ENCODE results near the gene PLPPR4. TPM values are rescaled to one million over a fixed set of nuclear protein-coding genes. Genes with fewer than 3 reads are reported as not detected.

The PLPPR4 gene
- total and polyA plus RNA-seq, 2 experiments from 2014 or later, result 0.99 to 2.3 TPM

DNA sequence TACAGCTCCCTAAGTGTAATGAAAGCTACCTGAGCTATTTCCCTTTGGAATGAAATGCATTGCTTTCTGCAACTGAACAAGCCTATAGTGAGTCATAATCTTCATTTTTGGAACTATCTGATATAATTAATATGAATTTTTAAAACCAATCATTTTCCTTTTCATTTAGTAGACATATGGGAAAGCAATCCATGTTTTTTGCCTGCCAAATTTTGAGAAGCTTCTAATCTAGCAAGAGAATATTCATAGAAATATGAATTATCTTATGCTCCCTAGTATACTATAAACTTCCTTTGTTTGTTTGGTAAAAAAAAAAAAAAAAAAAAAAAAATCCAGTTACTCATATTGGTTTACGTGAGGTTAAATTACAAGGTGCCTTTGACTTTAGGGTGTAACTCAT lies 68.3 kb downstream of the PLPPR4 start:
- no peaks in the 10 kb centered on the region for H4K20me1 ChIP-seq (replicated peaks; ENCODE audit: insufficient read depth)
- H3K27ac ChIP-seq (ENCODE audit: low read depth), result no peak overlapping the region
- peaks cover 2% of the 10 kb centered on the region for H3K27me3 Mint-ChIP-seq (ENCODE audit: insufficient read depth, low read depth, poor library complexity)
- H3K4me1 Mint-ChIP-seq, result peaks cover 25% of the 10 kb centered on the region
- no peaks in the 10 kb centered on the region for H3K27me3 ChIP-seq (ENCODE audit: insufficient read depth)
- no peak overlapping the region for H2AFZ ChIP-seq
- ATAC-seq (no peak), DNase-seq (ENCODE audit: low spot score) (no peak)
- no peaks in the 10 kb centered on the region for H3K36me3 ChIP-seq (ENCODE audit: insufficient read depth)
- H3K4me1 ChIP-seq (ENCODE audit: insufficient read depth), result peaks cover 21% of the 10 kb centered on the region
- H3K9me3 Mint-ChIP-seq, result no peaks in the 10 kb centered on the region
- H3K27ac Mint-ChIP-seq, result no peak overlapping the region
- no peak overlapping the region for H3K4me3 ChIP-seq
- TF ChIP-seq STAT1 (IDR thresholded peaks at IDR 0.05; ENCODE audit: unreplicated experiment) (no peak), CREB1 (CRISPR knock-in tag; IDR thresholded peaks at IDR 0.05; ENCODE audit: low read depth) (no peak), NANOG (IDR thresholded peaks at IDR 0.05; ENCODE audit: borderline replicate concordance) (no peak), POLR2AphosphoS5 (IDR thresholded peaks at IDR 0.05; ENCODE audit: low read depth) (no peak), EZH2phosphoT487 (IDR thresholded peaks at IDR 0.05; ENCODE audit: unreplicated experiment) (no peak), ZNF114 (CRISPR knock-in tag; IDR thresholded peaks at IDR 0.05) (no peak), EZH2 (IDR thresholded peaks at IDR 0.05; ENCODE audit: low read depth, unreplicated experiment) (no peak), JUNB (IDR thresholded peaks at IDR 0.05; ENCODE audit: unreplicated experiment) (no peak), ZNF331 (CRISPR knock-in tag; IDR thresholded peaks at IDR 0.05; ENCODE audit: low read depth) (no peak)
- TF ChIP-seq, protein P1, sequence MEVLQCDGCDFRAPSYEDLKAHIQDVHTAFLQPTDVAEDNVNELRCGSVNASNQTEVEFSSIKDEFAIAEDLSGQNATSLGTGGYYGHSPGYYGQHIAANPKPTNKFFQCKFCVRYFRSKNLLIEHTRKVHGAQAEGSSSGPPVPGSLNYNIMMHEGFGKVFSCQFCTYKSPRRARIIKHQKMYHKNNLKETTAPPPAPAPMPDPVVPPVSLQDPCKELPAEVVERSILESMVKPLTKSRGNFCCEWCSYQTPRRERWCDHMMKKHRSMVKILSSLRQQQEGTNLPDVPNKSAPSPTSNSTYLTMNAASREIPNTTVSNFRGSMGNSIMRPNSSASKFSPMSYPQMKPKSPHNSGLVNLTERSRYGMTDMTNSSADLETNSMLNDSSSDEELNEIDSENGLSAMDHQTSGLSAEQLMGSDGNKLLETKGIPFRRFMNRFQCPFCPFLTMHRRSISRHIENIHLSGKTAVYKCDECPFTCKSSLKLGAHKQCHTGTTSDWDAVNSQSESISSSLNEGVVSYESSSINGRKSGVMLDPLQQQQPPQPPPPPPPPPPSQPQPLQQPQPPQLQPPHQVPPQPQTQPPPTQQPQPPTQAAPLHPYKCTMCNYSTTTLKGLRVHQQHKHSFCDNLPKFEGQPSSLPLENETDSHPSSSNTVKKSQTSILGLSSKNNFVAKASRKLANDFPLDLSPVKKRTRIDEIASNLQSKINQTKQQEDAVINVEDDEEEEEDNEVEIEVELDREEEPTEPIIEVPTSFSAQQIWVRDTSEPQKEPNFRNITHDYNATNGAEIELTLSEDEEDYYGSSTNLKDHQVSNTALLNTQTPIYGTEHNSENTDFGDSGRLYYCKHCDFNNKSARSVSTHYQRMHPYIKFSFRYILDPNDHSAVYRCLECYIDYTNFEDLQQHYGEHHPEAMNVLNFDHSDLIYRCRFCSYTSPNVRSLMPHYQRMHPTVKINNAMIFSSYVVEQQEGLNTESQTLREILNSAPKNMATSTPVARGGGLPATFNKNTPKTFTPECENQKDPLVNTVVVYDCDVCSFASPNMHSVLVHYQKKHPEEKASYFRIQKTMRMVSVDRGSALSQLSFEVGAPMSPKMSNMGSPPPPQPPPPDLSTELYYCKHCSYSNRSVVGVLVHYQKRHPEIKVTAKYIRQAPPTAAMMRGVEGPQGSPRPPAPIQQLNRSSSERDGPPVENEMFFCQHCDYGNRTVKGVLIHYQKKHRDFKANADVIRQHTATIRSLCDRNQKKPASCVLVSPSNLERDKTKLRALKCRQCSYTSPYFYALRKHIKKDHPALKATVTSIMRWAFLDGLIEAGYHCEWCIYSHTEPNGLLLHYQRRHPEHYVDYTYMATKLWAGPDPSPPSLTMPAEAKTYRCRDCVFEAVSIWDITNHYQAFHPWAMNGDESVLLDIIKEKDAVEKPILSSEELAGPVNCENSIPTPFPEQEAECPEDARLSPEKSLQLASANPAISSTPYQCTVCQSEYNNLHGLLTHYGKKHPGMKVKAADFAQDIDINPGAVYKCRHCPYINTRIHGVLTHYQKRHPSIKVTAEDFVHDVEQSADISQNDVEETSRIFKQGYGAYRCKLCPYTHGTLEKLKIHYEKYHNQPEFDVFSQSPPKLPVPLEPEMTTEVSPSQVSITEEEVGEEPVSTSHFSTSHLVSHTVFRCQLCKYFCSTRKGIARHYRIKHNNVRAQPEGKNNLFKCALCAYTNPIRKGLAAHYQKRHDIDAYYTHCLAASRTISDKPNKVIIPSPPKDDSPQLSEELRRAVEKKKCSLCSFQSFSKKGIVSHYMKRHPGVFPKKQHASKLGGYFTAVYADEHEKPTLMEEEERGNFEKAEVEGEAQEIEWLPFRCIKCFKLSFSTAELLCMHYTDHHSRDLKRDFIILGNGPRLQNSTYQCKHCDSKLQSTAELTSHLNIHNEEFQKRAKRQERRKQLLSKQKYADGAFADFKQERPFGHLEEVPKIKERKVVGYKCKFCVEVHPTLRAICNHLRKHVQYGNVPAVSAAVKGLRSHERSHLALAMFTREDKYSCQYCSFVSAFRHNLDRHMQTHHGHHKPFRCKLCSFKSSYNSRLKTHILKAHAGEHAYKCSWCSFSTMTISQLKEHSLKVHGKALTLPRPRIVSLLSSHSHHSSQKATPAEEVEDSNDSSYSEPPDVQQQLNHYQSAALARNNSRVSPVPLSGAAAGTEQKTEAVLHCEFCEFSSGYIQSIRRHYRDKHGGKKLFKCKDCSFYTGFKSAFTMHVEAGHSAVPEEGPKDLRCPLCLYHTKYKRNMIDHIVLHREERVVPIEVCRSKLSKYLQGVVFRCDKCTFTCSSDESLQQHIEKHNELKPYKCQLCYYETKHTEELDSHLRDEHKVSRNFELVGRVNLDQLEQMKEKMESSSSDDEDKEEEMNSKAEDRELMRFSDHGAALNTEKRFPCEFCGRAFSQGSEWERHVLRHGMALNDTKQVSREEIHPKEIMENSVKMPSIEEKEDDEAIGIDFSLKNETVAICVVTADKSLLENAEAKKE (CRISPR knock-in tag; IDR thresholded peaks at IDR 0.05), result no peak
- TF ChIP-seq, protein P2, sequence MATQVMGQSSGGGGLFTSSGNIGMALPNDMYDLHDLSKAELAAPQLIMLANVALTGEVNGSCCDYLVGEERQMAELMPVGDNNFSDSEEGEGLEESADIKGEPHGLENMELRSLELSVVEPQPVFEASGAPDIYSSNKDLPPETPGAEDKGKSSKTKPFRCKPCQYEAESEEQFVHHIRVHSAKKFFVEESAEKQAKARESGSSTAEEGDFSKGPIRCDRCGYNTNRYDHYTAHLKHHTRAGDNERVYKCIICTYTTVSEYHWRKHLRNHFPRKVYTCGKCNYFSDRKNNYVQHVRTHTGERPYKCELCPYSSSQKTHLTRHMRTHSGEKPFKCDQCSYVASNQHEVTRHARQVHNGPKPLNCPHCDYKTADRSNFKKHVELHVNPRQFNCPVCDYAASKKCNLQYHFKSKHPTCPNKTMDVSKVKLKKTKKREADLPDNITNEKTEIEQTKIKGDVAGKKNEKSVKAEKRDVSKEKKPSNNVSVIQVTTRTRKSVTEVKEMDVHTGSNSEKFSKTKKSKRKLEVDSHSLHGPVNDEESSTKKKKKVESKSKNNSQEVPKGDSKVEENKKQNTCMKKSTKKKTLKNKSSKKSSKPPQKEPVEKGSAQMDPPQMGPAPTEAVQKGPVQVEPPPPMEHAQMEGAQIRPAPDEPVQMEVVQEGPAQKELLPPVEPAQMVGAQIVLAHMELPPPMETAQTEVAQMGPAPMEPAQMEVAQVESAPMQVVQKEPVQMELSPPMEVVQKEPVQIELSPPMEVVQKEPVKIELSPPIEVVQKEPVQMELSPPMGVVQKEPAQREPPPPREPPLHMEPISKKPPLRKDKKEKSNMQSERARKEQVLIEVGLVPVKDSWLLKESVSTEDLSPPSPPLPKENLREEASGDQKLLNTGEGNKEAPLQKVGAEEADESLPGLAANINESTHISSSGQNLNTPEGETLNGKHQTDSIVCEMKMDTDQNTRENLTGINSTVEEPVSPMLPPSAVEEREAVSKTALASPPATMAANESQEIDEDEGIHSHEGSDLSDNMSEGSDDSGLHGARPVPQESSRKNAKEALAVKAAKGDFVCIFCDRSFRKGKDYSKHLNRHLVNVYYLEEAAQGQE (IDR thresholded peaks at IDR 0.05; ENCODE audit: unreplicated experiment), result no peak
- TF ChIP-seq, protein P3, sequence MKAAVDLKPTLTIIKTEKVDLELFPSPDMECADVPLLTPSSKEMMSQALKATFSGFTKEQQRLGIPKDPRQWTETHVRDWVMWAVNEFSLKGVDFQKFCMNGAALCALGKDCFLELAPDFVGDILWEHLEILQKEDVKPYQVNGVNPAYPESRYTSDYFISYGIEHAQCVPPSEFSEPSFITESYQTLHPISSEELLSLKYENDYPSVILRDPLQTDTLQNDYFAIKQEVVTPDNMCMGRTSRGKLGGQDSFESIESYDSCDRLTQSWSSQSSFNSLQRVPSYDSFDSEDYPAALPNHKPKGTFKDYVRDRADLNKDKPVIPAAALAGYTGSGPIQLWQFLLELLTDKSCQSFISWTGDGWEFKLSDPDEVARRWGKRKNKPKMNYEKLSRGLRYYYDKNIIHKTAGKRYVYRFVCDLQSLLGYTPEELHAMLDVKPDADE (IDR thresholded peaks at IDR 0.05), result no peak
- TF ChIP-seq, protein P4, sequence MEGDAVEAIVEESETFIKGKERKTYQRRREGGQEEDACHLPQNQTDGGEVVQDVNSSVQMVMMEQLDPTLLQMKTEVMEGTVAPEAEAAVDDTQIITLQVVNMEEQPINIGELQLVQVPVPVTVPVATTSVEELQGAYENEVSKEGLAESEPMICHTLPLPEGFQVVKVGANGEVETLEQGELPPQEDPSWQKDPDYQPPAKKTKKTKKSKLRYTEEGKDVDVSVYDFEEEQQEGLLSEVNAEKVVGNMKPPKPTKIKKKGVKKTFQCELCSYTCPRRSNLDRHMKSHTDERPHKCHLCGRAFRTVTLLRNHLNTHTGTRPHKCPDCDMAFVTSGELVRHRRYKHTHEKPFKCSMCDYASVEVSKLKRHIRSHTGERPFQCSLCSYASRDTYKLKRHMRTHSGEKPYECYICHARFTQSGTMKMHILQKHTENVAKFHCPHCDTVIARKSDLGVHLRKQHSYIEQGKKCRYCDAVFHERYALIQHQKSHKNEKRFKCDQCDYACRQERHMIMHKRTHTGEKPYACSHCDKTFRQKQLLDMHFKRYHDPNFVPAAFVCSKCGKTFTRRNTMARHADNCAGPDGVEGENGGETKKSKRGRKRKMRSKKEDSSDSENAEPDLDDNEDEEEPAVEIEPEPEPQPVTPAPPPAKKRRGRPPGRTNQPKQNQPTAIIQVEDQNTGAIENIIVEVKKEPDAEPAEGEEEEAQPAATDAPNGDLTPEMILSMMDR (conservative IDR thresholded peaks at IDR 0.05; ENCODE audit: low read depth in 2 of 2), result no peak
- H3K36me3 Mint-ChIP-seq (ENCODE audit: low read depth), result no peaks in the 10 kb centered on the region
- no peaks in the 10 kb centered on the region for H3K9me2 ChIP-seq (ENCODE audit: insufficient read depth)
- H3F3A ChIP-seq (replicated peaks; ENCODE audit: low read depth), result no peaks in the 10 kb centered on the region
- no peak overlapping the region for H3K4me3 Mint-ChIP-seq
- no peaks in the 10 kb centered on the region for H3K79me2 ChIP-seq (replicated peaks; ENCODE audit: insufficient read depth)
- H3K4me2 ChIP-seq, result no peak overlapping the region

Data from GM23338 (cell line).